Embryonic facial prominence (tissue), 1 donor: ENCODE results near the gene AMDHD1.
"Not testable (repeated sequence)": the region's sequence is repeated elsewhere in the genome, so short reads cannot be mapped to it uniquely, and the experiment has no call there.

Source experiments
- DNase-seq: peaks from one replicate; pipeline ENCODE4 v3.0.0-alpha.2; 2016; ENCODE audit errors: extremely low spot score

The AMDHD1 gene

GRCh38 chr12:95966287-95966870 is 23.2 kb downstream of the AMDHD1 start:
- no peak for DNase-seq

DNA sequence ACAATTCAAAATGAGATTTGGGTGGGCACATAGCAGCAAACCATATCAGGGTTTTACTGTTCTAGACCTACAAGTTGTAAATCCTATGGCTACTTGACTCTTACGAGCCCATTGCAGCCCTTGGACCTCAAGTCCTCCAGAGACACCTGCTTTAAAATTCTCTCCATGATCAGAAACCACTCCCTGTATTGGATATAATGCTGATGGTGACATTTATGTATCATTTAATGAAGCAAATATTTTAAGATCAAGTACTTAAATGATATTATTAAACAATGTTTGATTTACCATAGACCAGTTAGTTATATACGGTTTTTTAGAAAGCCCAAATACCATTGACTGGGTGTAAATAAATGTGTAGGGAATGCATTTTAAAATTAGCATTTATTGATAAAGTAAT is 24.2 kb downstream of the AMDHD1 start:
- no peak for DNase-seq

GRCh38 chr12:95969116-95969515 is 26.0 kb downstream of the AMDHD1 start:
- not testable (repeated sequence) for DNase-seq

DNA sequence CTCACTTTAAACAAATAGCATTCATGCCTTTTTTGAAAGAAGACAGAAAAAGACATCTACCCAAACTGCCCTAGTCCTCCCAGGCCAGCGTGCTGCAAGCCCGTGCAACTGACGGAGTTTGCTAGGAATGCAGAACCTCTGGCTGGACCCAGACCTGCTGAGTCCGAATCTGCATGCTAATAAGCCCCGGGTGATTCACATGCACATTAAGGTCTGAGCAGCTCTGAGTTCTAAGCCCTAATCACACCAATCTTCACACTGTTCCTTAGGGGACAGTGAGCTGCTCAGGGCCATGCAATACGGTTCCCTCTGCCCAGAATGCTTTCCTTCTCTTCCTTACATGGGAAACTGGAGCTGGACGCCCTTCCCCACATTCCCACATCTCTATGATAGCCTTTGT is 27.8 kb downstream of the AMDHD1 start:
- DNase-seq: no peak

DNA sequence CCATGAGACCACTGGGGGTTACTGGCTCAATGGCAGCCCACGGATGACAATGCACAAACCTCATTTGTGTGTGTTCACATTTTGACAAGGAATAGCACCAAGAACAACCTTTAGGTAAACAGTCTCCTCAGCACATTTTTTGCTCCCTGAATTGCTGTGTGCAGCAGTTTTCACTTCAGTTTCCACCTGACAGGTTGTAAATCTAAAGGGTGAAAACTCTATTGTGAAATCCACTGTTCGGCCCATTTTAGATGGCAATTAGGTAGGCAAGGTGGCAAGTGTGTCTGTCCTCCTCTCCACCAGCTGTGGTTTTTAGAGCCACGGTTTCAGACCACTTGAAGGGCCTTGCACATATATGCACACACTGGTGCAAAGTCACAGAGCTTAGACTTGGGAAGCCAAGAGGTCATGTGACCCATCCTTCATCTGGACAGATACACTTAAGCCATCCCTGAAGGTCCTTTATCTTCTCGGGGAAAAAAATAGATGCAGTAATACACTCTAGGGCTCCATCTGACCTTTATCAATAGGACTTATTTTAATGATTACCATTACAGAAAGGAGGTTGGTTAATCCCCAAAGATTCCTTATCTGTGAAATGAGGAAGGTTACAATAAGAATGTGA is 29.8 kb downstream of the AMDHD1 start:
- no peak for DNase-seq

- DNase-seq: no peak
Observed at GRCh38 chr12:95974358-95974757, 31.2 kb downstream of the AMDHD1 start.

DNA sequence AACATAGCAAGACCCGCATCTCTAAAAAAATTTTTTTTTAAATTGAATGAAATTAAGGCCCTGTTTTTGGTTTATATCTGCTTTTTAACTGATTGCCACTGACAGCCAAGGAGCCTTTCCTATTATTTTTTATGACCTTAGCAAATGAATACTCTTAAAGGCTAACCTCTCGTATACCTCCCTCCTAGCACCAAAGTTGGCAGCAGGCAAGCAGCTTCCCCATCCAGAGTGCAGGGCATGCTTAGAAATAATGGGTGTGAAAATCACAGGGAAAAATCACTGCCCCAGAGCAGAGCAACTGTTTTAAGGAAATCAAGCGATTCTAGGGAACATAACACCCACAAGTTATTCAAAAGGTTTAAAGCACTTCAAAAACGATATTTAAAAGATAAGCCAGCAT is 32.4 kb downstream of the AMDHD1 start:
- DNase-seq: no peak

GRCh38 chr12:95976416-95976832 is 33.3 kb downstream of the AMDHD1 start:
- no peak for DNase-seq

GRCh38 chr12:95977764-95978305 is 34.7 kb downstream of the AMDHD1 start:
- DNase-seq: no peak

DNA sequence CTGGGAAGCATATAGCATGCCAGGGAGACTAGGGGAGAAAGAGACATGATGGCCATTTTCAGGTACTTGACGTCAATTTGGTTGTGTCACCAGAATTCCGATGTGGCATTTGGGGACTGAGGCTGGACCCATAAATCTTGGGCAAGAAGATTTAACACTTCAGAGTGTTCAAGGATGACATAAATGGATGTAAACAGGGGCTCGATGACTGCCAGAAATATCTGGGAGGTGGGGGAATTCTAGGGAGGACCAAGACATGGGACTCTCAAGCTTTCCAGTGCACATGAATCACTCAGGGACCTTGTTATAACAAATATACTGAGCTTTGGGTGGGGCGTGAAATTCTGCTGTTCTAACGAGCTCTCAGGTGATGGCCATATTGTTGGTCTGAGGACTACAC is 35.2 kb downstream of the AMDHD1 start:
- DNase-seq: no peak

DNA sequence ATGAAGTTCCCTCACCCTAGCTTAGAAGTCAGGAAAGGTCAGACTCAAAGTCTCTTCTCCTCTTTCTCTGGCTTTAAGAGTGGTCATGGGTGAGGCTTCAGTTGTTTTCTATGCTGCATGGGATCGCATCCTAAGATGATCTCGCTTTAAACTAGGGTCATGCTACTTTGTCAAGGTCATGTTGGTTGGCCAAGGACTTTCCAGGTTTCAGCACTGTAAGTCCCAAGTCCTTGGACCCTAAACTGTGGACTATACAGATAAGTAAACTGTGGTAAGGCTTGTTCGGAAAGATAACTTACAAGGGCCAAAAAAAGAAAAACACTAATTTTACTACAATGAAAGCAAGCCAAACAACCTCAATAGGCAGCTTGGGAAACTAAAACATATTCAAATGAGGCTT is 35.6 kb downstream of the AMDHD1 start:
- no peak for DNase-seq

DNA sequence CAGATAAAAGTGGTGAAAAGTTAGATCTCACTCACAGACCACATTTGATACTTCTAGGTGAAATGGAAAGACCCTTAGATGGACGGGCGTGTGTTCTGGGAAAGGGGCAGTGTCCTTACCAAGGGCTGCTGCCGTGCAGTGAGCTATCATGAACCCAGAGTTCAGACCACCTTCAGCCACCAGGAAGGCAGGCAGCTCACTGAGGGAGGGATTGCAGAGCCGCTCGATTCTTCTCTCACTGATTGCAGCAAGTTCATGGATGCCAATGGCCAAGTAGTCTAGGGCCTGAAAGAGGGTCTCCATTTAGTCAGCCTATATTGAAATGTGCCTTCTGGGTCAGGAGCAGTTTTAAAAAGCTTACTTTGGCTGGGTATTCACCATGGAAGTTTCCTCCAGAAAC is 37.3 kb downstream of the AMDHD1 start:
- no peak for DNase-seq

DNA sequence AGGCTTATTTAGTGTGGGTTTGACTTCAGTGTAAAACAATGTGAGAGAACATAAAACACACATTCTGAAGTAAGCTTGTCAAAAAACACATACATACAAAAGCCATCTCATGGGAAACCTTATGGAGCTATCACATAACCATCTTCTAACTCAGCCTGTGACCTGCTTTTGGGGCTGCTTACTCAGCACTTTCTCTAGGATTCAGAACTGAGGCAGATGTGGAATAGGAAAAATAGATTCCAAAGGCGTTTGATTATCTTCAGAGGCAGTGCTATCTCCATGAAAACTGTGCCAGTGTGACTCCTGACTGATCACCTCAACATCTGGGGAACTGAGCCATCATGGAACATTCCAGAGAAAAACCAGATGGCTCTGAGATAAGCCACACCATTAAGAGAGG is 39.5 kb downstream of the AMDHD1 start:
- no peak for DNase-seq

- DNase-seq: no peak
Observed at GRCh38 chr12:95984682-95985081, 41.6 kb downstream of the AMDHD1 start.

DNA sequence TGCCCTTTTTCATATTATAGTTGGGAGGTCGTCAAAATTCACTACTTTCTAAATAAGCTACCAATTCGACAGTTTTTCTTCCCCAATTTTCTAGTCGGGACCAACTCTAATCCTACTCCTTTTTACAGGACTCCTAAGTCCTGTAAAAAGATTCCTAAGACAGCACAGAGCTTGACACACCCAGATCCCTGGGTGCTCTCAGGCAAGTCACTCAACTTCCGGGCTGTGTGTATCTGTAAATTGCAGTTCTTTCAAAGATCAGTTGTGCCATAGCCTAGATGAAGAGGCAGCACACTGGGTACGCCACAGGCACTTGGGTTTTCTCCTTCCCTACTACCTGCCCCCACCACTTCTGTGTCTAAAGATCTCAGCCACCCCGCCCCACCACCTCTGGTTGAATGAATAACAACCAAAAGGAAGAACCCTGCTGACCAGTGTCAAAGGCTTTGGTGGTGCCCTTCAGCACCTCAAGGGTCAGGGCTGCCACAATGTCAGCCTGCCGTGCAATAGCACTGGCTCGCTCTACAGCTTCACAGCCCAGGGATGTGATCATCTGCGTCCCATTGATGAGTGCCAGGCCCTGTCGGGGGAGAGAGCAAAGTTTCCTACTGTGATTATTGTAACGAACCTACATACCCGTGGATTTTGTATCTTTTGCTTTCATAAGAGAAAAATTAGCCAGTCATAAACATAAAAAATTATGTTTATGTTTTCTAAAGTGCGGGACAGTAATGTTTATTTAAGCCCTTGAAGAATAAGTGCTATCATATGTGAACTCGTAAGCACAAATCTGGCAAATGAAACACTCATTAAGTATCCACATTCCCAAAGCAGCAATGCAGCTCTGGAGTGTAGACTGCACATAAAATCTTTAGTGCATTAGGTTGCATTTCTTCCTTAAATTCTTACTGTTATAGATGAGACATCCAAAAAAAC is 43.8 kb downstream of the AMDHD1 start:
- DNase-seq: no peak

- DNase-seq: no peak
Observed at GRCh38 chr12:95988506-95989275, 45.6 kb downstream of the AMDHD1 start.

DNA sequence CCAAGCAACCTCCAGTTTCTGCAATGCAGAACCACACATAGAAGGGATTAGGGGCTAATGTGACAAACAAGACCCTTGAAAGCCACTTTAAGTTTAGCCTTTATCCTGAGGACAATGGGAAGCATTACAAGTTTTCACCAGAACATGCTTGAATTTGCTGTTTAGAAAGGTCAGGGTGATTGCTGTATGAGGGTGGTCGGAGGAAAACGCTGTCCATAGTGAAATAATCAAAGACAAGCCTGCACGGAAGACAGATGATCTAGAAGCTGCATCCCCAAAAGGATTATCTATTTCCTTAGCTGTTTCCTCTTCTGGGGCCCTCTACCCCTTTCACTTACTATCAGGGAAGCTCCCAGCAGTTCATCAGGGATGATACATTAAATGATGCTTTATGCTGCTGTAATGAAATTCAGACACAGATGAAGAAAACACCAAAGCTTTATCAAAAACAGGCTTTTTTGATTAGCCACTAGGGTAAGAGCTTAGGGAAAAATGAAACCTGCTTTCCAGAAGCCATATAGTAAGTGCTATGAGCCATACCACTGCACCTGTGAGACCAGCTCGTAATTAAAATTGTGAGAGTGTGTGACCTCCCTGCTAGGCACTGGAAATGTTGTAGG is 46.5 kb downstream of the AMDHD1 start:
- DNase-seq: no peak

DNA sequence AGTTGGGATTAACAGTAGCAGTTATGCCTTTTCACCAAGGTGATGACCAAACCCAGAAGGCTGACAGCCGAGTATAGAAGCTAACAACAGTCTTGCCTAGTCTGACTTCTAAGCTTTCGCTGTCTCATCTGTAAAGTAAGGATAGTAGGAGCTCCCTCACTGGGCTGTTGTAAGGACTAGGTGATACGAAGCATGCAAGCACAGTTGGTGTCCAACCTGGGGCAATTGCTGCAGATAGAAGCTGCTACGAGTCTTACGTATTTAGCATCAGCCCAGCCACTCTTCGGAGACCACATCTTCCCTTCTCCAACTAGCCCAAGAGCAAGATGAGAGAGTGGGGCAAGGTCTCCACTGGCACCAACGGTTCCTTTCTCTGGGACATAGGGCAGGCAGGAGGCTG is 47.0 kb downstream of the AMDHD1 start:
- DNase-seq: no peak

GRCh38 chr12:95993907-95994306 is 50.8 kb downstream of the AMDHD1 start:
- no peak for DNase-seq

- no peak for DNase-seq
Observed at GRCh38 chr12:95994476-95994875, 51.3 kb downstream of the AMDHD1 start.
